Pancreas (tissue), 10 donors: ENCODE results near the gene PPP1R1C. TPM values are rescaled to one million over a fixed set of nuclear protein-coding genes. Genes with fewer than 3 reads are reported as not detected.

Experiments used
- ATAC-seq, 4 donors: fragments of 200-7000 bp; cut with Tn5 transposase; one replicate each; pipeline versions ENCODE4 v1.8.0 to v1.9.1; 2020; ENCODE audit warnings: mild to moderate bottlenecking in 4 of 4, moderate library complexity in 4 of 4
- DNase-seq, 6 donors: peaks; one replicate each; pipeline ENCODE4 v3.0.0-alpha.2; 2020
- FAIRE-seq: peaks from 2 replicates; lab custom pipeline; 2012; peaks lifted over from hg19 to GRCh38; lab: Jason Lieb, UNC
- H3K27ac ChIP-seq, 4 donors: fragments of 200-600 bp; sonication (generic); 1 replicate in 3 of 4; 2 replicates in 1 of 4; pipeline versions ENCODE4 v1.5.0 to v1.8.0; 2020
- H3K27me3 ChIP-seq, 4 donors: fragments of 200-600 bp; one replicate each; pipeline ENCODE4 v1.8.0; 2021
- H3K36me3 ChIP-seq, 3 donors: fragments of 200-600 bp; sonication (generic) in 1 of 3; one replicate each; pipeline versions ENCODE4 v1.5.0 to v1.8.0; 2020 to 2021
- H3K4me1 ChIP-seq, 3 donors: fragments of 200-600 bp; one replicate each; pipeline ENCODE4 v1.8.0; 2021
- H3K4me3 ChIP-seq, 4 donors: fragments of 200-600 bp; sonication (generic) in 2 of 4; one replicate each; pipeline versions ENCODE4 v1.5.0 to v1.8.0; 2020 to 2021
- H3K9me3 ChIP-seq, 4 donors: fragments of 200-600 bp; one replicate each; pipeline ENCODE4 v1.8.0; 2021
- CTCF ChIP-seq, 4 donors: fragments of 200-600 bp; sonication (generic) in 3 of 4; IDR thresholded peaks; one replicate each; pipeline versions ENCODE4 v1.5.0 to v1.8.0; 2021; ENCODE audit warnings: antibody characterized with exemption in 4 of 4
- WGBS, 2 donors: extraction: QIAGEN DNeasy Blood & Tissue Kit; methylation state at CpG; one replicate each; pipeline ENCODE4 v1.1.7; 2013; 5-methylcytosine and 5-hydroxymethylcytosine counted together
- intact Hi-C, 3 donors: fragments of 100-400 bp; cut with DNase I; formaldehyde crosslinking; loops; one replicate each; pipeline versions ENCODE4 v1.11.1 to v1.14.2; 2022
- polyA plus RNA-seq, 2 donors: library from polyadenylated mRNA; stranded (reverse); fragments of 200-250 nt; gene quantifications; one replicate each; pipeline ENCODE4 v1.2.3, GENCODE V29; 2013
- total RNA-seq, 6 donors: library from RNA; stranded (reverse); fragmentation: NEBNext Ultra II Directional in 4 of 6; extraction: Animal tissue kit (Norgen Biotek cat#: 25700) in 4 of 6; gene quantifications; one replicate each; pipeline versions ENCODE4 v1.2.1 to v1.2.4, GENCODE V29; 2021 to 2023
- donor health status: healthy with polysubstance abuse.
- donor health status: DM: no; HTN: no; CAD: no; lungs with moderate emphysema.
- donor health status: DM: no; HTN: no; CAD: no.
- donor health status: control.
- donor health status: control.
- donor health status: Bipolar disorder and iron deficiency.
- donor health status: DM: yes; HTN: yes; CAD: no.
- donor health status: DM: no; HTN: no; CAD: no.
- donor health status: DM: no; HTN: no; CAD: no.
- donor health status: DM: yes; HTN: yes; CAD: no.

PPP1R1C gene
- total and polyA plus RNA-seq, 8 donors = 0.20 to 2.4 (median 0.73) TPM

- Histone ChIP-seq H3K36me3 (no peaks in the 10 kb centered on the region), H3K9me3 (no peaks in the 10 kb centered on the region), H3K27me3 (no peaks in the 10 kb centered on the region), H3K4me3 (no peak overlapping the region), H3K27ac (no peak overlapping the region), H3K4me1 (no peaks in the 10 kb centered on the region)
- intact Hi-C loops = no loop called here
- ATAC-seq (no peak), FAIRE-seq (no peak), DNase-seq (no peak)
- no peak for TF ChIP-seq CTCF (IDR thresholded peaks at IDR 0.05)
- 65 to 67% methylated on average over 2 of the region's 2 CpGs for WGBS, 2 donors
Observed at GRCh38 chr2:182004945-182005520, 19.4 kb downstream of the PPP1R1C start.

- no peak for DNase-seq
- H3K9me3 ChIP-seq = no peaks in the 10 kb centered on the region
- no peaks in the 10 kb centered on the region for H3K27me3 ChIP-seq
- no peak overlapping the region for H3K4me3 ChIP-seq
- 82 to 92% methylated on average over 4 of the region's 4 CpGs for whole genome bisulfite sequencing, 2 donors
- no peaks in the 10 kb centered on the region for H3K36me3 ChIP-seq
- no peaks in the 10 kb centered on the region for H3K4me1 ChIP-seq
- no peak for TF ChIP-seq CTCF (IDR thresholded peaks at IDR 0.05)
- intact Hi-C loops = no loop called here
- H3K27ac ChIP-seq = no peak overlapping the region
- no peak for FAIRE-seq
- ATAC-seq = no peak
Observed at GRCh38 chr2:182006595-182007341, 21.1 kb downstream of the PPP1R1C start.

GRCh38 chr2:182014284-182014683, 28.6 kb downstream of the PPP1R1C start:
- DNase-seq (no peak), FAIRE-seq (no peak), ATAC-seq (no peak)
- no peaks in the 10 kb centered on the region for H3K4me1 ChIP-seq
- H3K4me3 ChIP-seq = no peak overlapping the region
- no peaks in the 10 kb centered on the region for H3K36me3 ChIP-seq
- intact Hi-C loops = no loop called here
- 88 to 90% methylated on average over 5 of the region's 5 CpGs for WGBS, 2 donors
- no peak overlapping the region for H3K27ac ChIP-seq
- TF ChIP-seq CTCF (IDR thresholded peaks at IDR 0.05) = no peak
- no peaks in the 10 kb centered on the region for H3K9me3 ChIP-seq
- no peaks in the 10 kb centered on the region for H3K27me3 ChIP-seq

GRCh38 chr2:182015334-182016109, 29.9 kb downstream of the PPP1R1C start:
- no peaks in the 10 kb centered on the region for H3K9me3 ChIP-seq
- DNase-seq (no peak), FAIRE-seq (no peak), ATAC-seq (no peak)
- H3K36me3 ChIP-seq = no peaks in the 10 kb centered on the region
- H3K27ac ChIP-seq = no peak overlapping the region
- H3K27me3 ChIP-seq = no peaks in the 10 kb centered on the region
- intact Hi-C loops = no loop called here
- H3K4me3 ChIP-seq = no peak overlapping the region
- no peaks in the 10 kb centered on the region for H3K4me1 ChIP-seq
- 89 to 95% methylated on average over 5 of the region's 5 CpGs for WGBS, 2 donors
- no peak for TF ChIP-seq CTCF (IDR thresholded peaks at IDR 0.05)
